ENCODE data around the gene CDCA8. TPM values are rescaled to one million over a fixed set of nuclear protein-coding genes. Genes with fewer than 3 reads are reported as not detected.
"Not testable (repeated sequence)": the region's sequence is repeated elsewhere in the genome, so short reads cannot be mapped to it uniquely, and the experiment has no call there.

The CDCA8 gene
- total RNA-seq, 1 donor from 2014 or later = 0.85 TPM

DNA sequence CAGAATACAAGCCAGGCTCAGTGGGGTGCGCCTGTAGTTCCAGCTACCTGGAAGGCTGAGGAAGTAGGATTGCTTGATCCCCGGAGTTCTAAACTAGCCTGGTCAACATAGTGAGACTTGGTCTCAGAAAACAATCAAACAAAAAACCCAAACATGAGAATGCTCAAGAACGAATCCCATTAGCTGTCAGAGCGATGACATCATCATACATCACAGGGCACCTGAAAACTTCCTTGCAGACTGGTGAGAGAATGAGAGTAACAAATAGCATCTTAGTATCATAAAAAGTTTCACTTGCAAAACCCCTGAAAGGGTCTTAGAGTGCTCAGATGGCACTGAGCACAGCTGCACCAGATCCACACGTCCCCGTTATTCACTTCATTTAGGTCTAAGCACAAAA is 21.1 kb upstream of the CDCA8 start:
- DNase-seq (ENCODE audit: low spot score) (no peak), ATAC-seq (no peak)
- intact Hi-C loops (cut with DNase I) = no loop called here

DNA sequence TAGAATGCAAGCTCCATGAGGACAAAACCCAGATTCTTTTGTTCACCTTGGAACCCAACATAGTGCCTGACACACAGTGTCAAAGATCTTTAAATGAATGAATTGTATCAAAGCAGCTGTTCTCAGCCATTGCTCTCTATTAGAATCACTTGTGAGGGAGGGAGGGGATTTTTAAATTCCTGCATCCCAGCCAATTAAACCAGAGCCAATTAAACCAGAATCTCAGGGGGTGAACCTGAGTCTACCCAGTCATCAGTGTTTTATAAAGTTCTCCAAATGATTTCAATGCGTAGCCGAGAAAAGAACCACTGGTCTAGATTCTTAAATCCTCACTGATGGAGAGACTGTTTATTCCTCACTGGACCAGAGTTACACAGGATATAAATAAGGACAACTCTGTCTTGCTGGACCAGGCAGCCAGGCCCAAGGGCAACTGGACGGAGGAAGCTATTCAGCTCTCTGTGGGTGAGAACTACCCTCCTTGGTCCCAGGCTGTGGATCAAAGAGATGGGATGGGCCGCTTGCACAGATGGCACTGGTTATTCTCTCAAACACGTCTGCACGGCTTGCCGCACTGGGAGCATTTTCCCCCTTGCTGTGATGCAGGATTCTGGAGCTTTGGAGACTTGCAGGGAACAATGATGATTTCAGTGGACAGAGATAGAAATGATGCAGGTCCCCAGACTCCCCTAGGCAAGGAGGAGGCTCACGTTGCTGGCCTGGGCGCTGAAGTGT is 20.0 kb upstream of the CDCA8 start:
- no peak for ATAC-seq
- DNase-seq (ENCODE audit: low spot score) = no peak
- intact Hi-C loops (cut with DNase I) = no loop called here

DNA sequence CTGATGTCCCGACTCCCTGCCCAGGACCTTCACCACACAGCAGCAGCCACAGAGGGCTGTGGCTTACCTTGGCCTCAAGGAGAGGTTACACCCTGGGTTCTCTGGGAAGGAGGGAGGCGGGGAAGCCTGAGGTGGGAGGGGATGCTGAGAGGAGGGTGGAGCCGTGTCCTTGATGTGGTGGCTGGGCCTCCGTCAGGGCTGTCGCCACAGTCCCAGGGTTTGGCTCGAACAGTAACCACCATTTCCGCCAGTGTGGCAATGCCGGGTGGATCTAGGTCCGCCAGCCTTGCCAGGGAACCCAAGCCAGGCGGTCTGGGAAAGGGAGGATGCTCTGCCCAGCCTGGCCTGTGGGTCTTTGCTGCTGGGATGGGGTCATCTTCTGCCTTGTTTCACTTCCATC is 18.4 kb upstream of the CDCA8 start:
- DNase-seq (ENCODE audit: low spot score) (no peak), ATAC-seq (no peak)
- intact Hi-C loops (cut with DNase I) = no loop called here

DNA sequence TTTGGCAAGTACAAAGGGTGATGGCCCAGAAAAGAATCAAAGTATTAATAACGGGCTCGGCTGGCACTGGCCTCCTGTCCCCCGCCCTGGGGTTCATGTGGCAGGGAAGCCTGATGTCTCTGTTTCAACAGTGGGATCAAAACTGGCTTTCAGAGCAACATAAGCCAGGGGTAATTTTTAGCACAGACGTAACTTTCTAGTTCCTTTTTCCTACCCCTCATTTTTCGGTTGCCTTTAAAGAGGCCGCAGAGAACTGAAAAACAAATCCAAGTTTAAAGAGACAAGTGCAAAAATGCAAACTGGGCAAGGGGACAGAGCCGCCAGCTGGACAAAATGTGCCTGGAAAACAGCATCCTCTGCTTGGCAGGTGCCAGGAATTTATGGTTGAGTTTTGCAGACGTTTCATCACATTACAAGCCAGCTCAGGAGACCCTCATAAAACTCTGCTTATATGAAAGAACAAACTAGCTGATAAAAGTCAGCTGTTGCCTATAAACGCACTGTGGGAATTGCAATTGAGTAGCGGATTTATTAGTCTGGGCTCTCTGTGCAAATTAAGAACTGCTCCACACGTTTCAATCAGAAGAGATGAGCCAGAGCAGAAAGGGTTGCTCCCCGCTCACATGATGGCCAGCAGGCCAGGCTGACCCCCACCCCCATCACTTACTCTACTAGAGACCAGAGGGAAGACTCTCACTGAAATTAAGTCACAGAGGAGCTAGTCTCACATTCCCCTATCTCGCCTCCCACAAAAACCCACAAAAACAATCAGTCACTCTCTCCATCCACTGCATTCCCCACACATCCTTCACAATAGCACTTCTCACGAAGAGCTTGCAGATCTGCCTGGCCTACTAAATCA is 15.8 kb upstream of the CDCA8 start:
- intact Hi-C loops (cut with DNase I) = no loop called here
- no peak for DNase-seq (ENCODE audit: low spot score)
- peak; percentile 32 for ATAC-seq

DNA sequence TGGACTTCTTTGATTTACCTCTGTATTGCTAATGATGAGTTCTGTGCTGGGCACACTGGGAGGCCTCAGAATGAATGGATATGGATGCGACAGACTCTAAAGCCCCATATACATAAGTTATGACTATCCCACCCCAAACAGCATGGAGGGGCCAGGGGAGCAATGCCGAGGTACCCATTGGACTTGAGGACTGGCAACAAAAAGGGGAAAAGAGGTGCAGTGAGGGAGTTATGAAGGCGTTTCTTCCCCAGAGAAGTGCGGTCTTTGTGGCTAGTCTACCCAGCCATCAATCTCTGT is 15.2 kb upstream of the CDCA8 start:
- DNase-seq (ENCODE audit: low spot score) (no peak), ATAC-seq (no peak)
- intact Hi-C loops (cut with DNase I) = no loop called here

DNA sequence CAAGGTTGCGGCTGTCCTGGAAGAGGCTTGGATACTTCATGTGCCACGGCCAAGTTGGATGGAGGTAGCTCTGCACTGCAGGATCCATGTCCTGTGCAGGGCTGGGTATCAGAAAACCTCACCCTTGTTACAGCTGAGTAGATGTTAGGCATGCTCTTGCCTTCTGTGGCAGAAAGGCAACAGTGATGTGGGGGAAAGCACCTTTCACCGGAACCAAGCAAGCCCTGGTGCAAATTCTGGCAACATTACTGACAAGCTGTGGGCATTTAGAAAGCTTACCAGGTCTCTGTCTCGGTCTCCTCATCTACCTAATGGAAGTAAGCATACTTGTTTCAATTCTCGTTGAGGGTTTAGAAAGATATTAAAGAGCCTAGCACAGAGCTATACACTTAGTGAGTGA is 14.5 kb upstream of the CDCA8 start:
- DNase-seq (ENCODE audit: low spot score) (no peak), ATAC-seq (no peak)
- intact Hi-C loops (cut with DNase I) = no loop called here

DNA sequence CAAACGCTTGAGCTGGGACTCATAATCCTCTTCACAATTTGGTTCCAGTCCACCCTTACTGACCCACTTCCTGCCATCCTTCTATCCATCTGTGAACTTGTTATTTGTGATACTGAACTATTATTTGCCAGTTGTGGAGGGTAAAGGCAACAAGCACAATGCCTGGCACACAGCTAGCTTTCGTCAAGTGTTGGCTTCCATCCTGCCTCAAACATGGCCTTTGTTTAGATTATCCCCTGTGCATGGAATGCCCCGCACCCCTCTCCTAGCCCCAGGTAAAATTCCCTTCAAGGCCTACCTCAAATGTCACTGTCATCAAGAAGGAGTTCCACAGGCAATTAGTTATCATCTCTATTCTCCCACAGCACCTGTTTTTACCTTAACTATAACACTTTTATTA is 11.4 kb upstream of the CDCA8 start:
- intact Hi-C loops (cut with DNase I) = no loop called here
- DNase-seq (ENCODE audit: low spot score) (no peak), ATAC-seq (no peak)

DNA sequence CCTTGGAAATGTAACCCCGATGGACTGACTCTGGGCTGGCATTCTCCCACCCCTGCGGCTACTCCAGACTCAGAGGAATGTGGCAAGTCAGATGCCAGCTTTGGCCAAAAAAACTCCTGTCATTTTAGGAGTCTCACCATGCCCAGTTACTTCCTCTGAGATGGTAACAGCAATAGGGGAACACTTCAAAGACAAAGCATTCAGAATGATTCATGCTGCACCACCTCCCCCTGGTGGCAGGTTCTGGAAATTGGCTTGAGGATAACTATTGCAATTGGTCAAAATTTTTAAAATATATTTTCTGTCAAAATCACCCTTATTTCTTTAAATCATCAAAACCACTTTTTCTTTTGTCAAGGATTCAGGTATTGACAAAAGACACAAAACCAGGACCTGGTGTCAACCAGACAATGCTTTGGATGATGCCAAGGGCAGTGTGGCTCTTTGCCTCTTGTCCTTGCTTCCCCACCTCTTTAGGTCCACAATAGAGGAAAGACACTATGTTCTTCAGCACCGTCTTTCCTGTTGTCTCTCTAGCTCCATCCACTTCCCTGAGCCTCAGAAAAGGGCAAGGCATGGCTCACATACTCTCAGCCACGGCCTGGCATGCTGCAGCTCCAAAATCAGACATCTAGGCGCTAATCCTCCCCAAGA is 9.9 kb upstream of the CDCA8 start:
- peak; percentile 88 for DNase-seq (ENCODE audit: low spot score)
- ATAC-seq = peak; percentile 67
- intact Hi-C loops (cut with DNase I) = no loop called here

DNA sequence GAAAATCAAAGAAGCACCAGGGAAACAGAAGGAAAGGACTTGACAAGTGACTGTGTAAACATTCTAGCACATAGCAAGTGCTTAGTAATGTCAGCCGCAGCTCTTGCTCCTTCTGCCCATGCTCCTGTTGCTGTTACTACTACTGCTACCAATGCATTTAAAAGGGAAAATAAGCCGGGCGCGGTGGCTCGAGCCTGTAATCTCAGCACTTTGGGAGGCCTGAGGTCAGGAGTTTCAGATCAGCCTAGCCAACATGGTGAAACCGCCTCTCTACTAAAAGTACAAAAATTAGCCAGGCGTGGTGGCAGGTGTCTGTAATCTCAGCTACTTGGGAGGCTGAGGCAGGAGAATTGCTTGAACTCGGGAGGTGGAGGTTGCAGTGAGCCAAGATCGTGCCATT is 8.1 kb upstream of the CDCA8 start:
- ATAC-seq; DNase-seq (ENCODE audit: low spot score); intact Hi-C loops (cut with DNase I): not testable (repeated sequence)

DNA sequence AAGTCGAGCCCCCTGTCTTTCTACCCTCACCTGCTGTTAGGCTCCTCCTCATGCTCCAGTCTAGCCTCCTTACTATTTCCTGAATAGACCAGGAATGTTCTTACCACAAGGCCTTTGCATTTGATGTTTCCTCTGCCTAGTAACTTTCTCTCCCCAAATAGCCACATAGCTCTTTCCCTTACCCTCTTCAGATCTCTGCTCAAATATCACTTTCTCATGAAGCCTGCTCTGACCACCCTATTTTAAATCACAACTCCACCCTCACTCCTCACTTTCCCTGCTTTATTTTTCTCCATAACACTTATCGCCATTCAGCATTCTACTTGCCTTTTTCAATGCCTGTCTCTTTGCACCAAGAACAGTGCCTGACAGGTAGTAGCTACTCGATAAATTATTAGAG is 6.6 kb upstream of the CDCA8 start:
- DNase-seq (ENCODE audit: low spot score) (no peak), ATAC-seq (no peak)
- intact Hi-C loops (cut with DNase I) = no loop called here

DNA sequence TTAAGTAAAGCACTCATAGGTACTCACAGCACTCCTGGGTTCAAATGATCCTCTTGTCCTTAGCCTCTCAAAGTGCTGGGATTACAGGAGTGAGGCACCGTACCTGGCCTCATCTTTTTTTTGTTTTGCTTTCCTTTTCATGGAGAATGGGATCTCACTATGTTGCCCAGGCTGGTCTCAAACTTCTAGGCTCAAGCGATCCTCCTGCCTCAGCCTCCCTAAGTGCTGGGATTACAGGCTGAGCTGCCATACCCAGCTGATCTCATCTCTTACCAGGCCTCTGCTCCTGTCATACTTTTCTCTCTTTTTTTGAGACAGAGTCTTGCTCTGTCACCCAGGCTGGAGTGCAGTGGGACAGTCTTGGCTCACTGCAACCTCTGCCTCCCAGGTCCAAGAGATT is 4.6 kb upstream of the CDCA8 start:
- intact Hi-C loops (cut with DNase I); ATAC-seq; DNase-seq (ENCODE audit: low spot score): not testable (repeated sequence)

DNA sequence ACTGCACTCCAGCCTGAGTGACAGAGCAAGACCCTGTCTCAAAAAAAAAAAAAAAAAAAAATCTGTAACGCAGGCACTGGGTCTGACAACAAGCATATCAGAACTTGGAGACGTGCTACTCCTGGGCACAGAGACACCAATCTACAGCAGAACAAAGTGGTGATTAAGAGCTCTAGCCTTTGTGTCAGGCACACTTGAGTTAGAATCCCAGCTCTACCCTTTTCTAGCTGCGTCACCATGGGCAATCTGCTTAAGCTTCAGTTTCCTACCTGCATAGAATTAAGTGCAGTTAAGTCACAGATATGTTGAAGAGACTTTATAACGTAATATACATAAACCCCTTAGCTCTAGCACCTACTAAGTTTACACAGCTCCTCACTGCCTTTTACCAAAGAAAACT is 3.4 kb upstream of the CDCA8 start:
- no peak for ATAC-seq
- DNase-seq (ENCODE audit: low spot score) = no peak
- intact Hi-C loops (cut with DNase I) = no loop called here

DNA sequence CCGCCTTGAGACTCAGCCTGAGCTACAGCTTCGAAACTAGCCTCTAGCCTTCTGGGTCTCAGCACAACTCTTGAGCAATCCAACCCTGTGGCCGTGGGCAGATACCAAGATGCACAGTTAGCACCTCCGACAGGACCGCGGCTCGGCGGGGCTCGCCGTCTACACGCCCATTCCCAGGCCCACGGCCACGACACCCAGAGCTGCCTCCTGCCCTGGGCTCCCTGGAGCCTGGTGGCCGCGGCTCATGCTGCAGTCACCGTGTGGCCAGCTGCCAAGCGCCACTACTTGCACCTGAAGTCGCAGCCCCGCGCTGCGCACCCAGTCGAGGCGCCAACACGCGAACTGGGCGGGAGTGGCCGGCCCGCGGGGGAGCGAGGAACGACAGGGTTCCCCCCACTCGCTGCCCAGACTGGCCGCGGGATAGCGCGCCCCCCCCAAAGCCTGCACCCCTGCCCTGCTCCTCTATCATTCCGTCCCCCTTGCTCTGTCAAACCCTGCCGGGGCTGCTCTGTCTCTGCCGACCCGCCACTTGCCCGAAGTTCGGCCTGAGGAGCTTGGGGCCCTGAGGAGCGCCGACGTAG is 729 bp upstream of the CDCA8 start:
- intact Hi-C loops (cut with DNase I) = no loop called here
- DNase-seq (ENCODE audit: low spot score) (peak; percentile 70), ATAC-seq (peak; percentile 8)

DNA sequence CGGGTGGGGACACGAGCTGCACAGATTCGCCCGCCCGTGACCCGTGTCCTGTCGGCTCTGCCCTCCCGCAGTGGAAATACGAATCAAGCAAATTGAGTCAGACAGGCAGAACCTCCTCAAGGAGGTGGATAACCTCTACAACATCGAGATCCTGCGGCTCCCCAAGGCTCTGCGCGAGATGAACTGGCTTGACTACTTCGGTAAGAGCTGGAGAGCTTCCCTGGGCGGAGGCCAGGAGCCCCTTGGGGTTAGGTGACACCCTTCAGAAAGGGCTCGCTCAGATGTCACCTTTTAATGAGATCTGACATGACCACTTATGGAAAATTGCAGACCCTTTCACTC is 489 bp downstream of the CDCA8 start:
- intact Hi-C loops (cut with DNase I) = no loop called here
- no peak for ATAC-seq
- DNase-seq (ENCODE audit: low spot score) = no peak

DNA sequence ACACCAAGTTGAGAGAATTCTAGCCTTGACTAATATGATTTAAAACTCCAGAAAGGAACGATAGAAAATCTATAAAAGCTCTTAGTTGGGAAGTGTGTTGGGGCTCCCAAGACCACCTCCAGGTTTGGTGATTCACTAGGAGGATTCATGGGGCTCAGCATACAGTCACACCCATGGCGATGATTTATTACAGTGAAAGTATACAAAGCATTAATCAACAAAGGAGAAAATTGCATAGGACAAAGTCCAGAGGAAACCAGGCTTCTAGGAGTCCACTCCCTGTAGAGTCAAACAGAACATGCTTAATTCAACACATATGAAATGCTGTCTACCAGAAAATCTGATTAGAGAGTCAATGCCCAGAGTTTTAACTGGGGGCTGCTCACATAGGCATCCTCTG is 4.8 kb downstream of the CDCA8 start:
- intact Hi-C loops (cut with DNase I) = no loop called here
- no peak for ATAC-seq
- DNase-seq (ENCODE audit: low spot score) = no peak

DNA sequence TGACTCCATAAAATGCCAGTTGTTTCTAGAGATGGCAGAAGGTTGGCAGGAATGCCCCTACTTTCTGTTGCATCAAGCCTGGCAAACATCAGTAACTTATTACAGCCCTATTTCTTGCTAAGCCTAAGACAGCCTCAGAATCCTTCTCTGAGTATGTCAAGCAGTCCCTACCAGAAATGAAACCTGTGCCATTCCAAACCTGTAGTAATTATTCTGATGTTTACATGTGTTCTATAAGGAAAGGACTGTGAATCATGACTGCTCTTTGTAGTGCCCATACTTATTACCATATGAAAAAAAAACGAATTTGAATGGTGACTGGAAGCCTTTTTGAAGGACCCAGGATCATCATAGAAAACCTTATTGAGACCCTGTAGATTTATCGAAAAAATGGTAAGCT is 5.4 kb downstream of the CDCA8 start:
- DNase-seq (ENCODE audit: low spot score) (no peak), ATAC-seq (no peak)
- intact Hi-C loops (cut with DNase I) = no loop called here

DNA sequence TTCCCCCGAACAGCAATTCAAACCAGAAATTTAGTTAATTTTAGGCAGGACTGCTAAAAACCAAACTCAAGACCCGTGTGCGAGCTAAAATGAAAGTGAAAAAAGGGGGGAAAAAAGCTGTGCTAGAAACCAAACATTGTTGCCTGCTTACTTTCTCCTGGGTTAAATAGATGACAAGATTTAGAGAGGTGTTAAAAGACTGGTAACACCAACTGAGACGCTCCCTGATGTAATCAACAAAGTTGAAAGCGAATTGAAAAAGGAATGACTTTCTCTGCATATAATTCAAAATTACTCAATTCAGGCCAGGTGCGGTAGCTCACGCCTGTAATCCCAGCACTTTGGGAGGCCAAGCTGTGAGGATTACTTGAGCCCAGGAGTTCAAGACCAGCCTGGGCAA is 6.8 kb downstream of the CDCA8 start:
- ATAC-seq (no peak), DNase-seq (ENCODE audit: low spot score) (no peak)
- intact Hi-C loops (cut with DNase I) = no loop called here

DNA sequence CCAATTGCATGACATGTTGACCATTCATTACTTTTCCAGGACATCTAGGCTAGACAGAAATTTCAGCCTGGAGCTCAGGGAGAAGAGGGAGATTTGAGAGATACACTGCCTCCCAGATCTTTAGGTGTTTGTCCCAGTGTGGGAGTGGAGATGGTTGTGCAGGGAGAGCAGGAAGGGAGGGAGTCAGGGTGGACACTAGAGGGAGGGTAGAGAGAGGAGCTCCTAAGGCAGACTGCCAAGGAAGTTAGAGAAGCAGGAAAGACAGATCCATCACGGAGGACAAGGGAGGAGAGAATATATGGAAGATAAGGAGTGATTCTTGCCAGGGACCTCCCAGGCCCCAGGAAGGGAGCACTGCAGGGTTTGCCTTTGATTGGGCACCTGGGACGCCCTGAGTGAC is 8.7 kb downstream of the CDCA8 start:
- ATAC-seq = no peak
- intact Hi-C loops (cut with DNase I) = no loop called here
- DNase-seq (ENCODE audit: low spot score) = no peak

DNA sequence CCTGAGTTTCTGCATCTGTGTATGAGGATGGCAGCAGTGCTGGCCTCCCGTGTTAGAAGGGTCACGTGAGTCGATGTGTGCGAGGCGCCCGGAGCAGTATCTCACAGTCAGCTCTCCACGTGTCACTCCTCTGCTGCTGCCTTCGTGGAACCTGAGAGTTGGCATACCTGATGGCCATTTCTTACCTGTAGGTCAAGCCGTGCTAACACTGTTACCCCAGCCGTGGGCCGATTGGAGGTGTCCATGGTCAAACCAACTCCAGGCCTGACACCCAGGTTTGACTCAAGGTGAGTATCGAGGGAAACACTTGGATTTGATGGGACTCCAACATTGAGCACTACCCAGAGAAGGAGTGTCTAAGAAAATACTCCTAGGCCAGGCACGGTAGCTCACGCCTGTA is 10.7 kb downstream of the CDCA8 start:
- intact Hi-C loops (cut with DNase I) = no loop called here
- DNase-seq (ENCODE audit: low spot score) (no peak), ATAC-seq (no peak)

DNA sequence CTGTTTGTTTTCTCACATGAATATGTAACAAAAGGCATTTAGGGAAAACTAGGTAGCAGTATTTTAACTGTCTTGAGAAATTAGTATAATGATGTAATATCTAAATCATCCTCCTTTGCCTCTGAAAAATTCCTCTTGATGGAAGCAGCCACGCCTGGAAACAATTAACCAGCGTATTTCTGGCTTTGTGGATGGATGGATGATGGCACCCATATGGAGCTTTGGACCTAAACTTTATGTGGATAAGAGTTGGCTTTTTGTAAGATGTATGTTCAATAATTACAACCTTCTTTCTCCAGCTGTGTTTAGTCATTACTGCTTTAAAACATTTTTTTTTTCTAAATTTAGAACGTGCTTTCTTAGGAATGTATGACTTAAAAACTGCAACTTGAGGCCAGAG is 12.7 kb downstream of the CDCA8 start:
- intact Hi-C loops (cut with DNase I) = no loop called here
- no peak for DNase-seq (ENCODE audit: low spot score)
- no peak for ATAC-seq

Measured in sciatic nerve (tissue), 2 donors.